NOMO-1 treated with DMSO at 0.1 percent for 48 hours (cell line): Measurements from ENCODE around the gene DLG5.

Source experiments
- DNase-seq: peaks from one replicate; lab custom pipeline; 2025; ENCODE audit not compliant: unreplicated experiment; lab: John Stamatoyannopoulos, UW

Gene DLG5

GRCh38 chr10:77849039-77849664, 77.4 kb downstream of the DLG5 start:
- no peak for DNase-seq

GRCh38 chr10:77846718-77847311, 79.7 kb downstream of the DLG5 start:
- DNase-seq, result peak; percentile 11

GRCh38 chr10:77845451-77845850, 81.1 kb downstream of the DLG5 start:
- DNase-seq, result no peak

GRCh38 chr10:77844713-77845445, 81.7 kb downstream of the DLG5 start:
- DNase-seq, result no peak

GRCh38 chr10:77844177-77844576, 82.4 kb downstream of the DLG5 start:
- no peak for DNase-seq

- DNase-seq, result no peak
Observed at GRCh38 chr10:77843264-77843663, 83.3 kb downstream of the DLG5 start.

GRCh38 chr10:77842652-77843212, 83.8 kb downstream of the DLG5 start:
- no peak for DNase-seq

- DNase-seq, result no peak
Observed at GRCh38 chr10:77841711-77842375, 84.7 kb downstream of the DLG5 start.

- no peak for DNase-seq
Observed at GRCh38 chr10:77840636-77841035, 85.9 kb downstream of the DLG5 start.

- no peak for DNase-seq
Observed at GRCh38 chr10:77837925-77838595, 88.5 kb downstream of the DLG5 start.

- no peak for DNase-seq
Observed at GRCh38 chr10:77837248-77837924, 89.2 kb downstream of the DLG5 start.

- peak; percentile 85 for DNase-seq
Observed at GRCh38 chr10:77836299-77836820, 90.2 kb downstream of the DLG5 start.

GRCh38 chr10:77835669-77836086, 90.9 kb downstream of the DLG5 start:
- no peak for DNase-seq

- no peak for DNase-seq
Observed at GRCh38 chr10:77834943-77835668, 91.4 kb downstream of the DLG5 start.

GRCh38 chr10:77834540-77834939, 92.0 kb downstream of the DLG5 start:
- no peak for DNase-seq

- no peak for DNase-seq
Observed at GRCh38 chr10:77833792-77834191, 92.8 kb downstream of the DLG5 start.

GRCh38 chr10:77833225-77833624, 93.3 kb downstream of the DLG5 start:
- DNase-seq, result no peak

GRCh38 chr10:77832238-77832637, 94.3 kb downstream of the DLG5 start:
- DNase-seq, result no peak

GRCh38 chr10:77829356-77829755, 97.2 kb downstream of the DLG5 start:
- no peak for DNase-seq
